GM21528 (cell line): Measurements from ENCODE around the gene MRPL44.
"Not testable (repeated sequence)": the region's sequence is repeated elsewhere in the genome, so short reads cannot be mapped to it uniquely, and the experiment has no call there.

Source experiments
- ATAC-seq: cut with Tn5 transposase; IDR thresholded peaks from one replicate; pipeline ENCODE4 v1.9.1; 2021; ENCODE audit warnings: mild to moderate bottlenecking, moderate library complexity; ENCODE audit not compliant: unreplicated experiment, low FRiP score

Gene MRPL44

GRCh38 chr2:224000662-224001061 lies 43.4 kb downstream of the MRPL44 start:
- ATAC-seq = not testable (repeated sequence)

GRCh38 chr2:224004105-224004695 lies 46.9 kb downstream of the MRPL44 start:
- ATAC-seq = no peak

GRCh38 chr2:224008702-224009261 lies 51.5 kb downstream of the MRPL44 start:
- no peak for ATAC-seq

GRCh38 chr2:224009605-224010315 lies 52.5 kb downstream of the MRPL44 start:
- no peak for ATAC-seq

GRCh38 chr2:224011837-224012236 lies 54.6 kb downstream of the MRPL44 start:
- no peak for ATAC-seq

GRCh38 chr2:224014336-224014735 lies 57.1 kb downstream of the MRPL44 start:
- ATAC-seq = no peak

- ATAC-seq = no peak
Measured at GRCh38 chr2:224016963-224017362, 59.7 kb downstream of the MRPL44 start.
